Calu3 (cell line): Measurements from ENCODE around the gene SEL1L3. TPM values are rescaled to one million over a fixed set of nuclear protein-coding genes. Genes with fewer than 3 reads are reported as not detected.

ENCODE experiments used
- BruUV-seq: library from RNA; stranded (reverse); fragments of 400-500 nt; replicated peaks from 2 replicates; lab custom pipeline; 2021; lab: Mats Ljungman, UMichigan
- CTCF ChIA-PET: fragments of 300-600 bp; sonication (Branson Sonifier 250); formaldehyde crosslinking; loops from one replicate; lab custom pipeline; 2022; ENCODE audit warnings: antibody characterized with exemption; lab: Charles Lee
- DNase-seq: peaks from one replicate; pipeline ENCODE4 v3.0.0; 2022
- H3K27ac Mint-ChIP-seq: one replicate; pipeline ENCODE4 v1.8.0; 2022; ENCODE audit warnings: mixed read lengths; ENCODE audit not compliant: unreplicated experiment
- H3K27me3 Mint-ChIP-seq: one replicate; pipeline ENCODE4 v1.8.0; 2022; ENCODE audit warnings: mixed read lengths; ENCODE audit not compliant: unreplicated experiment
- H3K36me3 Mint-ChIP-seq: one replicate; pipeline ENCODE4 v1.8.0; 2022; ENCODE audit warnings: mild to moderate bottlenecking, moderate library complexity, mixed read lengths; ENCODE audit not compliant: insufficient read depth, unreplicated experiment
- H3K4me1 Mint-ChIP-seq: one replicate; pipeline ENCODE4 v1.8.0; 2022; ENCODE audit warnings: mild to moderate bottlenecking, low read depth, mixed read lengths; ENCODE audit not compliant: unreplicated experiment
- H3K4me3 Mint-ChIP-seq: one replicate; pipeline ENCODE4 v1.8.0; 2022; ENCODE audit warnings: mild to moderate bottlenecking, low read depth, moderate library complexity, mixed read lengths; ENCODE audit not compliant: unreplicated experiment
- H3K9me3 Mint-ChIP-seq: one replicate; pipeline ENCODE4 v1.8.0; 2022; ENCODE audit warnings: low read depth, mixed read lengths; ENCODE audit not compliant: unreplicated experiment
- intact Hi-C: fragments of 100-400 bp; cut with micrococcal nuclease; formaldehyde crosslinking; loops from one replicate; pipeline ENCODE4 v1.10.0; 2022; ENCODE audit not compliant: unreplicated experiment
- total RNA-seq: library from RNA; stranded (reverse); gene quantifications from 2 replicates; pipeline ENCODE4 v1.2.3, GENCODE V29; 2022
- TF ChIP-seq, protein P1 (sequence below): fragments of 200-600 bp; IDR thresholded peaks from one replicate; pipeline ENCODE4 v1.8.0; 2022; ENCODE audit warnings: antibody characterized with exemption; ENCODE audit not compliant: unreplicated experiment

SEL1L3 gene
- total RNA-seq, 1 experiment from 2014 or later, result 120 TPM

DNA sequence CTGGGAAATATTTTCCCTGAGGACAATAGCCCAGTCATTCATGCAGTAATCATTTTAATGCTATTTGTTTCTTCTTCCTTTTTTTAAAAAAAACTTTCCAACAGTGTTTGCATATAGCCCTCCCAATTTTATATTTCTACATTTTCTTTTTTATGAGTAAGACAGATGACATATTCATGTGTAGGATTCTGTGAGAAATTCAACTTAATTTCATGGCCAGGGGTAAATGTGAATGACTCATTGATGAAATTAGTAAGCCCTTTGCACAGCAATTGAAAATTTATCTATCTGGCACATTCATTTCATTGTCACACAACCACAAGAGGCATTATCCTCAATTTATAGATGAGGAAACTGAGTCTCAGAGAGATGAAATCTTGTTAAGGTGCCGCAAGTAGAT, 37.5 kb upstream of the SEL1L3 start:
- intact Hi-C loops, result no loop called here
- no TSS peak for BruUV-seq
- no peaks in the 10 kb centered on the region for H3K27me3 Mint-ChIP-seq
- no peak overlapping the region for H3K4me3 Mint-ChIP-seq
- TF ChIP-seq, protein P1, sequence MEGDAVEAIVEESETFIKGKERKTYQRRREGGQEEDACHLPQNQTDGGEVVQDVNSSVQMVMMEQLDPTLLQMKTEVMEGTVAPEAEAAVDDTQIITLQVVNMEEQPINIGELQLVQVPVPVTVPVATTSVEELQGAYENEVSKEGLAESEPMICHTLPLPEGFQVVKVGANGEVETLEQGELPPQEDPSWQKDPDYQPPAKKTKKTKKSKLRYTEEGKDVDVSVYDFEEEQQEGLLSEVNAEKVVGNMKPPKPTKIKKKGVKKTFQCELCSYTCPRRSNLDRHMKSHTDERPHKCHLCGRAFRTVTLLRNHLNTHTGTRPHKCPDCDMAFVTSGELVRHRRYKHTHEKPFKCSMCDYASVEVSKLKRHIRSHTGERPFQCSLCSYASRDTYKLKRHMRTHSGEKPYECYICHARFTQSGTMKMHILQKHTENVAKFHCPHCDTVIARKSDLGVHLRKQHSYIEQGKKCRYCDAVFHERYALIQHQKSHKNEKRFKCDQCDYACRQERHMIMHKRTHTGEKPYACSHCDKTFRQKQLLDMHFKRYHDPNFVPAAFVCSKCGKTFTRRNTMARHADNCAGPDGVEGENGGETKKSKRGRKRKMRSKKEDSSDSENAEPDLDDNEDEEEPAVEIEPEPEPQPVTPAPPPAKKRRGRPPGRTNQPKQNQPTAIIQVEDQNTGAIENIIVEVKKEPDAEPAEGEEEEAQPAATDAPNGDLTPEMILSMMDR, result no peak
- no peaks in the 10 kb centered on the region for H3K36me3 Mint-ChIP-seq
- H3K27ac Mint-ChIP-seq, result no peak overlapping the region
- no peaks in the 10 kb centered on the region for H3K9me3 Mint-ChIP-seq
- peaks cover 8% of the 10 kb centered on the region for H3K4me1 Mint-ChIP-seq
- no peak for DNase-seq
- CTCF ChIA-PET, result no interaction called here

DNA sequence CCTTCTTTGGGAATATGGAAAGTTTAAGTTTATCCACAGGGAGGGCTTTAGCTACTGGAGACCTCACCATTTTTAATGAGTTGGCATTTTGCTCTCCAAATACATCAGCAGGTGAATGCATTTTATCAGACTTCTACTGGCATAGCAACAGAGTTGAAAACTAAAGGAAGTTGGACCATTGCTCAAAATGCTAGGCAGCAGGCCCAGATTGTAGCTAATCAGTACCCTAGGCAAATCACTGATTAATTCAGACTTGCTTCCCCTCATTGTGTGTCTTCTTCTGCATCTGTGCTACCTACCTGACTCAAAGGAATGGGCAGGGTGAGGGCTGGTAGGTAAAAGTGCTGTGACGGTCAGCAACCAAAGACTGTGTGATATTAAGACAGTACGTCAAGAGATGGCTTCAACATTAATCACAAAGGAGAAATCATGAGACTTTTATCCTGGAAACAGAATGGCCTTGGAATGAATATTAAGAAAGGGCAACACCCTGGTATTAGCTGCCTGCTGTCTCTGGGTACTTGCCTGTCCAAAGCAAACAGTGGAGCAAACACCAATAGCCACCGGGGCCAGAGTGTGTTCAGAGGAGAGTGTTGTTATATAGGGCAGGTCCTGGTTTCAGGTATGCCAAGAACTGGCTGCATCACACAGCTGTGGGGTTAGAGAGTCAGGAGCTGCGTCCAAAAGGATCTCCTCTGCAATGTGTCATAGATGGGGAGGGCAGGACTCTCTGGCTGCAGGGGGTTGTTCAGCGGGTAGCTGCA, 34.2 kb upstream of the SEL1L3 start:
- CTCF ChIA-PET, result no interaction called here
- no peak overlapping the region for H3K27ac Mint-ChIP-seq
- H3K4me1 Mint-ChIP-seq, result peaks cover 8% of the 10 kb centered on the region

DNA sequence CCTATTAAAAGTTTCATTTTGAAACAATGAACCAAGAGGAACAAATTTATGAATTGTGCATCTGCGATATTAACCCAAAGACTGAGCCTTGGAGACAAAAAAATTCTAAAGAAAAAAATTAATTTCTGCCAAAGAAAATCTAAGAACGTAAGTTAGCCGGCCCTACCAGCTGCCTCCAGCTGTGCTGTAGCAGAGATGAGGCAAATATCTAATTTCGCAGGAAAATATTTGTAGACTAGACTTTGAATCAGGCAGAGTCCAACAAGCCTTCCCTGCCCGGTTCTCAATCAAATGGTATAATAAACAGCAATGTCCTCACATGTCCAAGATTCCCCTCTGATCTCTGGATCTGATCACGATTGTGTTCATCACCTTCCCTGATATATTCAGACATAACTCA, 30.0 kb upstream of the SEL1L3 start:
- Mint-ChIP-seq H3K9me3 (no peaks in the 10 kb centered on the region), H3K27ac (no peak overlapping the region), H3K27me3 (no peaks in the 10 kb centered on the region), H3K36me3 (no peaks in the 10 kb centered on the region), H3K4me1 (peaks cover 16% of the 10 kb centered on the region), H3K4me3 (no peak overlapping the region)
- CTCF ChIA-PET, result no interaction called here
- DNase-seq, result no peak
- intact Hi-C loops, result no loop called here
- TF ChIP-seq, protein P1, result no peak
- no TSS peak for BruUV-seq

More for the DNA sequence above, 34.2 kb upstream of the SEL1L3 start:
- DNase-seq, result no peak
- H3K27me3 Mint-ChIP-seq, result no peaks in the 10 kb centered on the region
- H3K4me3 Mint-ChIP-seq, result no peak overlapping the region
- H3K36me3 Mint-ChIP-seq, result no peaks in the 10 kb centered on the region
- no peaks in the 10 kb centered on the region for H3K9me3 Mint-ChIP-seq
- no TSS peak for BruUV-seq
- intact Hi-C loops, result no loop called here
- TF ChIP-seq, protein P1, result no peak

DNA sequence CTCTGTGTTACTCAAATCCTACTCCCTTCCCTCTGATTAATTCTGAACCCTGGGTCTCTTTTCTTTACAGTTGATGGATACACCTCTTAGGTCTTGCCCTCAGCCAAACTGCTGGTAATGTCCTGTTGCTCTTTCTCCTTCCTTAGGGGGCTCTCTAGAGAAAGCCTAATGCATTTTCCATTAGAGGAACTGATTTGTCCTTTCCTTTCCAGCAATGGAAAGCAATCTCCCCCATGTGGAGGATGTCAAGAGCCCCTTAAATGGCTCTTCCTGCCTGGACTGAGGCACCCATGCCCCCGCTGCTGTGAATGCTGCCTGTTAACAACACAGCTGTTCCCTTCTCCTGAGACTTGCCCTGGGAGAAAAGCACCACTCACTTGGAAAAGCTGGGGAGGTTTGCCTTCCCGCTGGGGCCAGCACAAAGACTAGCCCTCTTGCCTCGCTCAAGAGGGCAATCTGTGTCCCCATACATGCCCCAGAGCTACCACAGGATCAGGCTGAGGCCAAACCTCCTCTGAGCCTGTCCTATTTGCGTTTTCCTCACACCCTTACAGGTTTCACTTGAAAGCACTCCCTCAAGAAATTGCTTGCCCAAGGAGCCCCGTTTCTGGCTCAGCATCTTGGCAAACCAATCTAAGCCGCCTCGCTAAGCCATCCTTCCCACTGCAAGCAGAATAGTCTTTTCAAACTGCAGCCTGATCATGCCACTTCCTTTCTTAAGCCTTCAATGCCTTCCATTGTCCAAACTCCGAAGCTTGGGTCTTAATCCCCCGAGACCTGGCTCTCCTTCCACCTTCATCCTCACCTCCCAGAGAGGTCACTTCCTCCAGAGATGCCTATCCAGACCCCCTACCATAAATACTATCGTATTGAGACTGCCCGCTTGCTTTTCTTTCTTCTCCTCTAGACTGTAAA, 28.0 kb upstream of the SEL1L3 start:
- intact Hi-C loops, result no loop called here
- no TSS peak for BruUV-seq
- no peaks in the 10 kb centered on the region for H3K27me3 Mint-ChIP-seq
- H3K27ac Mint-ChIP-seq, result no peak overlapping the region
- H3K4me1 Mint-ChIP-seq, result peaks cover 8% of the 10 kb centered on the region
- H3K4me3 Mint-ChIP-seq, result no peak overlapping the region
- TF ChIP-seq, protein P1, result no peak
- H3K36me3 Mint-ChIP-seq, result no peaks in the 10 kb centered on the region
- no peak for DNase-seq
- CTCF ChIA-PET, result no interaction called here
- no peaks in the 10 kb centered on the region for H3K9me3 Mint-ChIP-seq
